DOHH2 (cell line): ENCODE data around the gene PAIP2.

Experiments used
- H3F3A ChIP-seq: fragments of 200-600 bp; sonication (generic), shearing (Covaris generic); 2 replicates; pipeline ENCODE4 v1.6.0; 2016; ENCODE audit warnings: antibody characterized with exemption, mild to moderate bottlenecking; ENCODE audit not compliant: control insufficient read depth, insufficient read depth
- H3K27ac ChIP-seq: fragments of 200-600 bp; sonication (generic); 2 replicates; pipeline ENCODE4 v1.5.1; 2014; ENCODE audit warnings: low read depth, mild to moderate bottlenecking, low read length, moderate library complexity
- H3K27me3 ChIP-seq: fragments of 200-600 bp; sonication (generic); 2 replicates; pipeline ENCODE4 v1.6.1; 2014; ENCODE audit warnings: mild to moderate bottlenecking, low read length, mixed read lengths; ENCODE audit not compliant: control insufficient read depth
- H3K36me3 ChIP-seq: fragments of 200-600 bp; sonication (generic); 2 replicates; pipeline ENCODE4 v1.6.1; 2014; ENCODE audit warnings: mild to moderate bottlenecking, low read length, moderate library complexity, mixed read lengths; ENCODE audit not compliant: control insufficient read depth
- H3K4me1 ChIP-seq: fragments of 200-600 bp; sonication (generic); 2 replicates; pipeline ENCODE4 v1.6.1; 2014; ENCODE audit warnings: mild to moderate bottlenecking, low read length, mixed read lengths; ENCODE audit not compliant: control insufficient read depth
- H3K4me2 ChIP-seq: fragments of 200-600 bp; sonication (generic); 2 replicates; pipeline ENCODE4 v1.6.0; 2014; ENCODE audit warnings: mild to moderate bottlenecking, low read length, moderate library complexity
- H3K4me3 ChIP-seq: fragments of 200-600 bp; sonication (generic); 2 replicates; pipeline ENCODE4 v1.5.1; 2014; ENCODE audit warnings: mild to moderate bottlenecking, low read length, mixed read lengths
- H3K79me2 ChIP-seq: fragments of 200-600 bp; sonication (generic); 2 replicates; pipeline ENCODE4 v1.6.1; 2014; ENCODE audit warnings: mild to moderate bottlenecking, low read length, mixed read lengths; ENCODE audit not compliant: control insufficient read depth
- H3K9me2 ChIP-seq: fragments of 200-600 bp; sonication (generic); replicated peaks from 2 replicates; pipeline ENCODE4 v1.6.1; 2014; ENCODE audit warnings: mild to moderate bottlenecking, low read length, mixed read lengths; ENCODE audit not compliant: control insufficient read depth
- H3K9me3 ChIP-seq: fragments of 200-600 bp; sonication (generic); 2 replicates; pipeline ENCODE4 v1.6.1; 2014; ENCODE audit warnings: antibody characterized with exemption, low read length, mixed read lengths; ENCODE audit not compliant: control insufficient read depth, insufficient read depth
- H4K20me1 ChIP-seq: fragments of 200-600 bp; sonication (generic); 2 replicates; pipeline ENCODE4 v1.6.0; 2014; ENCODE audit warnings: low read depth, mild to moderate bottlenecking, antibody characterized with exemption, low read length, moderate library complexity; ENCODE audit not compliant: control insufficient read depth, insufficient read depth
- EZH2phosphoT487 ChIP-seq: fragments of 200-600 bp; sonication (generic); IDR thresholded peaks from 2 replicates; pipeline ENCODE4 v1.6.1; 2017; ENCODE audit warnings: borderline replicate concordance, mild to moderate bottlenecking, antibody characterized with exemption, low read length, moderate library complexity, mixed read lengths
- TF ChIP-seq, protein P1 (sequence below): fragments of 200-600 bp; sonication (generic); IDR thresholded peaks from one replicate; pipeline ENCODE4 v1.5.1; 2014; ENCODE audit warnings: antibody characterized with exemption, mild to moderate bottlenecking, low read depth, low read length; ENCODE audit not compliant: poor library complexity, severe bottlenecking

PAIP2 gene

DNA sequence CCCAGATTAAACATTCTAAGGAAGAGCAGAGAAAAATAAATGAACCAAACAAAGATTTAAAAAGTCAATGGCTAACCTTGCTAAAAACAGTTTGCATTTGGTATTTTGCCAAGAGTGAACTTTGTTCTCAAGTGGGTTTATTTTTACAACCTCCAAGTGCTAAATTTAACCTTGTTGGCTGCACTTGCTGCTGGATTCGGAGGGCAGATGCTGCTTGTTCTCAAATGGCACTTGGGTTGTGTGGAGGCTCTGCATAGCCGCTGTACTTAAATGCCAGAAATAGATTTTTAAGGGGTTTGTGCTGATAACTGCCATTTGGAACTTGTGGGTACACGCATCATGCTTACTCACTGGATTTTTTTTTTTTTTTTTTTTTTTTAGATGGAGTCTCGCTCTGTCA is 75.6 kb downstream of the PAIP2 start:
- Histone ChIP-seq H3K4me1 (no peaks in the 10 kb centered on the region), H3K79me2 (no peaks in the 10 kb centered on the region), H3K4me2 (no peak overlapping the region), H3K27me3 (no peaks in the 10 kb centered on the region), H3K9me3 (no peaks in the 10 kb centered on the region), H3K27ac (no peak overlapping the region), H3F3A (no peaks in the 10 kb centered on the region), H3K4me3 (no peak overlapping the region), H4K20me1 (no peaks in the 10 kb centered on the region), H3K36me3 (no peaks in the 10 kb centered on the region), H3K9me2 (no peaks in the 10 kb centered on the region)
- TF ChIP-seq, protein P1, sequence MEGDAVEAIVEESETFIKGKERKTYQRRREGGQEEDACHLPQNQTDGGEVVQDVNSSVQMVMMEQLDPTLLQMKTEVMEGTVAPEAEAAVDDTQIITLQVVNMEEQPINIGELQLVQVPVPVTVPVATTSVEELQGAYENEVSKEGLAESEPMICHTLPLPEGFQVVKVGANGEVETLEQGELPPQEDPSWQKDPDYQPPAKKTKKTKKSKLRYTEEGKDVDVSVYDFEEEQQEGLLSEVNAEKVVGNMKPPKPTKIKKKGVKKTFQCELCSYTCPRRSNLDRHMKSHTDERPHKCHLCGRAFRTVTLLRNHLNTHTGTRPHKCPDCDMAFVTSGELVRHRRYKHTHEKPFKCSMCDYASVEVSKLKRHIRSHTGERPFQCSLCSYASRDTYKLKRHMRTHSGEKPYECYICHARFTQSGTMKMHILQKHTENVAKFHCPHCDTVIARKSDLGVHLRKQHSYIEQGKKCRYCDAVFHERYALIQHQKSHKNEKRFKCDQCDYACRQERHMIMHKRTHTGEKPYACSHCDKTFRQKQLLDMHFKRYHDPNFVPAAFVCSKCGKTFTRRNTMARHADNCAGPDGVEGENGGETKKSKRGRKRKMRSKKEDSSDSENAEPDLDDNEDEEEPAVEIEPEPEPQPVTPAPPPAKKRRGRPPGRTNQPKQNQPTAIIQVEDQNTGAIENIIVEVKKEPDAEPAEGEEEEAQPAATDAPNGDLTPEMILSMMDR: no peak
- no peak for TF ChIP-seq EZH2phosphoT487

DNA sequence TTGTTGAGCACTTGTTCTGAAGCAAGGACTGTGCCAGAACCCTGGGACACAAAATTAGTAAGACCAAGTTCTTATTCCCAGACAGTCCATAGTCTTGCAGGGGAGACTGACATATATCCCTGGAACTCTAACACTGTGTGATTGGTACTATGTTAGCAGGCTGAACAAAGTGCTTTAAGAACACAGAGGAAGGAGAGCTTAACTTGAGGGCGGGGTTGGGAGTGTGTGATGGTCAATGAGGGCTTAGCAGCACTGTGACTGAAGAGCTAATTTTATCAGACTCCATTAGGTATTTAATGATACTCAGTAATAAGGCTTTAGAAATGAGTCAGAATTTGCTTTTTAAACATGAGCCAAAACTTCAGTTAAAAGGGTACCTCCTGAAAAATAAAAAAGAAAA is 77.1 kb downstream of the PAIP2 start:
- no peak overlapping the region for H3K4me3 ChIP-seq

More for the DNA sequence above, 77.1 kb downstream of the PAIP2 start:
- H3K27ac ChIP-seq: no peak overlapping the region
- no peaks in the 10 kb centered on the region for H4K20me1 ChIP-seq
- no peaks in the 10 kb centered on the region for H3K27me3 ChIP-seq
- TF ChIP-seq, protein P1: no peak
- no peak for TF ChIP-seq EZH2phosphoT487
- H3K4me1 ChIP-seq: no peaks in the 10 kb centered on the region
- no peaks in the 10 kb centered on the region for H3K36me3 ChIP-seq
- H3K9me2 ChIP-seq: no peaks in the 10 kb centered on the region
- H3F3A ChIP-seq: no peaks in the 10 kb centered on the region
- H3K9me3 ChIP-seq: no peaks in the 10 kb centered on the region
- no peaks in the 10 kb centered on the region for H3K79me2 ChIP-seq
- H3K4me2 ChIP-seq: no peak overlapping the region
